ENCODE data around the gene KLHL10. TPM values are rescaled to one million over a fixed set of nuclear protein-coding genes. Genes with fewer than 3 reads are reported as not detected.

Gene KLHL10
- total RNA-seq (2022; extraction: Qiagen RNA extraction): 0.05 to 0.08 TPM in 2 of 5 replicates, not detected in the others

GRCh38 chr17:41837761-41838538 is at the start of gene KLHL10:
Gene KLHL10 (plus strand): TSS chr17:41837825. CDS start chr17:41837933, 108 bp downstream.

GRCh38 chr17:41811549-41812380 is 25.9 kb upstream of the KLHL10 start, which contains the start of gene P3H4:
Gene P3H4 (minus strand): TSS chr17:41811949. CDS start chr17:41811915, 34 bp downstream.

GRCh38 chr17:41812381-41813151 is 25.1 kb upstream of the KLHL10 start, which contains the start of gene FKBP10:
Gene FKBP10 (plus strand): TSS chr17:41813004. CDS start chr17:41813035, 31 bp downstream.

GRCh38 chr17:41835800-41836549 is 1.6 kb upstream of the KLHL10 start, which contains the start of gene NT5C3B:
Gene NT5C3B (minus strand): TSS chr17:41836232. CDS start chr17:41836193, 39 bp downstream.

GRCh38 chr17:41864836-41865595 is 27.4 kb downstream of the KLHL10 start, which contains the start of gene KLHL11:
Gene KLHL11 (minus strand): TSS chr17:41865423. CDS start chr17:41865370, 53 bp downstream.

Other genes starting within 250 kb of the KLHL10 start
- 0.94 to 1.6 TPM (median 1.6 TPM) in 5 replicates for gene KRT16, start 225.1 kb upstream of the KLHL10 start, total RNA-seq (2022; extraction: Qiagen RNA extraction)
- gene KRT17, start 213.2 kb upstream of the KLHL10 start, total RNA-seq (2022; extraction: Qiagen RNA extraction): 0.66 to 1.3 TPM (median 1.00 TPM) in 5 replicates
- 1,199 to 1,525 TPM (median 1,311 TPM) in 5 replicates for gene EIF1, start 148.9 kb upstream of the KLHL10 start, total RNA-seq (2022; extraction: Qiagen RNA extraction)
- gene GAST, start 125.5 kb upstream of the KLHL10 start, total RNA-seq (2022; extraction: Qiagen RNA extraction): 0.17 TPM in 1 of 5 replicates, not detected in the others
- gene HAP1, start 103.2 kb upstream of the KLHL10 start, total RNA-seq (2022; extraction: Qiagen RNA extraction): 1.0 to 1.3 TPM (median 1.2 TPM) in 5 replicates
- gene JUP, start 51.1 kb upstream of the KLHL10 start, total RNA-seq (2022; extraction: Qiagen RNA extraction): 92.8 to 122 TPM (median 113 TPM) in 5 replicates
- 27.4 to 35.1 TPM (median 32.8 TPM) in 5 replicates for gene P3H4, start 25.9 kb upstream of the KLHL10 start, total RNA-seq (2022; extraction: Qiagen RNA extraction)
- 85.2 to 104 TPM (median 96.6 TPM) in 5 replicates for gene FKBP10, start 24.8 kb upstream of the KLHL10 start, total RNA-seq (2022; extraction: Qiagen RNA extraction)
- gene NT5C3B, start 1.6 kb upstream of the KLHL10 start, total RNA-seq (2022; extraction: Qiagen RNA extraction): 98.7 to 110 TPM (median 105 TPM) in 5 replicates
- 2.3 to 4.3 TPM (median 2.4 TPM) in 5 replicates for gene KLHL11, start 27.6 kb downstream of the KLHL10 start, total RNA-seq (2022; extraction: Qiagen RNA extraction)
- gene ACLY, start 81.1 kb downstream of the KLHL10 start, total RNA-seq (2022; extraction: Qiagen RNA extraction): 228 to 291 TPM (median 250 TPM) in 5 replicates
- gene ODAD4, start 92.8 kb downstream of the KLHL10 start, total RNA-seq (2022; extraction: Qiagen RNA extraction): 1.1 to 1.6 TPM (median 1.2 TPM) in 5 replicates
- gene CNP, start 129.0 kb downstream of the KLHL10 start, total RNA-seq (2022; extraction: Qiagen RNA extraction): 57.4 to 67.0 TPM (median 66.7 TPM) in 5 replicates
- 103 to 115 TPM (median 105 TPM) in 5 replicates for gene DNAJC7, start 179.6 kb downstream of the KLHL10 start, total RNA-seq (2022; extraction: Qiagen RNA extraction)
- 40.5 to 46.0 TPM (median 42.3 TPM) in 5 replicates for gene NKIRAS2, start 182.3 kb downstream of the KLHL10 start, total RNA-seq (2022; extraction: Qiagen RNA extraction)
- 0.55 to 0.85 TPM (median 0.81 TPM) in 5 replicates for gene C17orf113, start 212.8 kb downstream of the KLHL10 start, total RNA-seq (2022; extraction: Qiagen RNA extraction)

Measured in A549 treated with AZD2906 at 1 μM for 4 hours (cell line).